ENCODE results near the gene FGF1. TPM values are rescaled to one million over a fixed set of nuclear protein-coding genes. Genes with fewer than 3 reads are reported as not detected.

The FGF1 gene
- total RNA-seq, 1 experiment from 2014 or later = 4.1 TPM

DNA sequence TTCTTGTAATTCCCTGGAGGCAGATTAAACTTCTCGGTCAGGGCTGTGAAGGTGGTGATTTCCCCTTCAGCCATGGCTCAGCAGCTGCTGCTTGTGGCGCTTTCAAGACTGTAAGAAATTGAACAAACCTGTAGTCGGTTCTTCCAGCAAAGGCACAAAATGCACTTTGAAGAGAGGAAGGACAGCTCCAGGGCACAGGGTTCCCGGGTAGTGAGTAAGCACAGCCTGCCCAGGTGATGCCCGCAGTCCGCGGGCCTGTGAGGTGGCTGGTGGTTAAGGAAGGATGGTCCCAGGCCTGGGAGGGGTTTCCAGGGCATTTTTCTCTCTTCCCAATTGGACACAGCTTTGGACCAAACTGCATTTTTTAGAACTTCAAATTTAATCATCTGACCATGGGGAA is 71.8 kb downstream of the FGF1 start:
- DNase-seq (ENCODE audit: low read depth) = no peak

DNA sequence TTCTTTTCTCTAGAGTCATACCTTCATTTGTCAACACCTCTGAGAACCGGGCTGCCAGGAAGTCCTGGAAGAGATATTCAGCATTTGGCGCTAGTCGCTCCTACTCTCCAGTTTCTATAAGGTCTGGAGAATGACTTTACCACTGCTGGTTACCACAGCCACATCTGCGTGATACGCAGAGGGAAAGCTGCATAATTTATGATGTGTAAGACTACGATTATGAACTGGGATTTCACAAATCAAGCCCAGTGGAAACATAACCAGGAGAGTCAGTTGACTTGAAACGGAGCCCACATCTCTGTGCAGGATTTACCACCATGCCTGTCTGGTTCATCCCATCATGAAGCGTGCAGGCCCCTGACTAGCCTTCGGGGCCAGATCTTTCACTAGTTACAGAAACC is 72.6 kb downstream of the FGF1 start:
- peak; percentile 13 for DNase-seq (ENCODE audit: low read depth)

DNA sequence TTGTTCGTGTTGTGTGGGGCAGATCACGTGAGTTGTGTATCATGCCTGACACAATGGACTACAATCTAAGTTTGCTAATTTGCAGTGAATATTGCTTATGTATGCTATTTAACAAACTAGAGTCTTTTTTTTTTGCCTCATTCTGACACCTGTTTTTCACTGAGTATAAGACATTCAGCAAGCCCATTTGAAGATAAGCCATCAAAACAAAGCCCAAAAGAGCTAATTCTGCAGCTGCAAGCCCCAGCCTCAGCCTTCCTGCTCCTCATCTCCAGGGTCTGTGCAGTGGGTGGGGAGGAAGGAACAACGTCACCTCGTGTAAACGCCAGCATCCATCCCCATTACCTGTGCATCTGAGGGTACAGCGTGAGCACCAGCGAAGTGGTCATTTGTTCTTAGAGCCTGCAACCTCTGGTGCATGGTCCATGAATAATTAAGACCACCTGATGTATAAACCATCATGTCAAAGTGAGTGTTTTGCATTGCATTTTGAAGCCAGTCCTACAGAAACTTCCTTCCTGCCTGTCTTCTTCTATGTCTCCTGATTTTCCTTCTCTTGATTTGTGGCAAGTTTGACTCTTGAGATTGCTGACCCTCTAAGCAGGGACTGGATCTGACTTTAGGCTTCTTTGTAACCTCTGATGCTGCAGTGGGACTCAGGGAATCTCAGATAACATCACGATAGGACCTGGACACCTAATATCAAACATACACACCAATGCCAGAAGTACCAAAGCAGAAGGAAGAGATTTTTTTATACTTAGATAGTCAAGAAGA is 73.2 kb downstream of the FGF1 start:
- no peak for DNase-seq (ENCODE audit: low read depth)

DNA sequence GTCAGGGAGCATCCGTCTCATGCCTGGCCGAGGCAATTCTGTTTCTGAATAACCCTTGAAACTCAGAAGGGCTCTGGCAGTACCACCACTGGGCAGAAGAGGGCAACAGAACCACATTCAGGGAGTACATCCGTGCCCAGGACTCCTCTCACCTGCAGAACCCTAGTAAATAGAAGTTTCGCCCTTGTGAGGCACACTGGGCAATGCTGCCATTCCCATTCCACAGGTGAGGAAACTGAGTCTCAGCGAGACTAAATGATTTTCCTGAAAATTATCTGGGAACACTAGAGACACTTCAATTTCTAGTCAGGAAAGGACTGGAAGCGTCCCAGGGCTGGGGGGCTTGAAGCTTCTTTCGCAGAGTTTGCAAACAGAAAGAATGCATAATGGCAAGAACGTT is 74.7 kb downstream of the FGF1 start:
- peak; percentile 66 for DNase-seq (ENCODE audit: low read depth)

DNA sequence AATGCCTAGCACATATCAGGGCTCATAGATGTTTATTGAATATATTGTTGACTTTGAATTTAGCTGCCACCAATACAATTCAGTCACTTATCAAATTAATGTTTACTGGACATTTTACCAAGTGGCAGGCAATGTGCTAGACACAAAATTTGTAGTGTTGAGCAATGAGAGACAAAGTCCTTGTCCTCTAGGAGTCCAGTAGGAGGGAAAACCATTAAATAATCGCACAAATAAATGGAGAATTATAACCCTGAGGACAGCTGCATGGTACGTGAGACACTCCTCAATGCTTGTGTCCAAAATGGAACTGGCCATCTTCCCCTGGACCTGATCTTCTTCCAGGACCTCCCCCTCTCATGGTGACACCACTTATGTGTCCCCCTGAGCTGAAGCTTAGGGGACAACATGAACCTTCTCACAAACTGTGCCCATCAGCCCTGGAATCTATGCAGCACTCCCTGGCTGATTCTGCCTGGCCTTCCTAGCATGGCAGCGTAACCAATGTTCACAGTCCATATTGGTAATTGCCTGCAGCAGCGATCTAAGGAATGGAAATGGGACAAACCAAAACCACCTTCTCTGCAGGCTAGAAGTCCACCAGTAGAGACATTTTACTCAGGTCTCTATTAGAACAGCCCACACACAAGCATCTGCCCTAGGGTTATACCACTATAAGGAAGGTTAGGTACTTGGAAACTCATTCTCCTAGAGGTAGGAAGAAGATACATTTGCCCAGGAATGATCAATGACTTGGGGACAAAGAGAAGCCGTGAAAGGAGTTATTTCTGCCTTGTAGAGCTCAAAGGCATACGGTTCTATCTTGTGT is 75.5 kb downstream of the FGF1 start:
- DNase-seq (ENCODE audit: low read depth) = no peak

DNA sequence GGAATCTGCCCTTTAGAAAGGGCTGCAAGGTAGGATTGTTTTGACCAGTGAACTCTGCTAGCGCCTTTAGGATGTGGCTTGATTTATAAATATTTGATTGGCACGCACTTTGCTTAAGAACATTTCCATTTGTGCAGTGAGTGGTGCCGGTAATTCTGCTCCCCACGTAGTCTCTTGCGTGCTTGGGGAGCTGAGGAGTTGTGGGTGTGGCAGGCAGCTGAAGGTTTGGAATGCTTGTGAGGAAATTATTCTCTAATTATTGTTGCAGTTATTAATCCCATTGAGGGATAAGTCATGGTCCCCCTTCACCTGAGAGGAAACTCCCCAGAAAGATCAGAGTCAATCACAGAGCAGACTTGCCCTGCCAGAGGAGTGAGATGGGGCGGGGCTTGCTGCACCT is 76.7 kb downstream of the FGF1 start:
- DNase-seq (ENCODE audit: low read depth) = no peak

DNA sequence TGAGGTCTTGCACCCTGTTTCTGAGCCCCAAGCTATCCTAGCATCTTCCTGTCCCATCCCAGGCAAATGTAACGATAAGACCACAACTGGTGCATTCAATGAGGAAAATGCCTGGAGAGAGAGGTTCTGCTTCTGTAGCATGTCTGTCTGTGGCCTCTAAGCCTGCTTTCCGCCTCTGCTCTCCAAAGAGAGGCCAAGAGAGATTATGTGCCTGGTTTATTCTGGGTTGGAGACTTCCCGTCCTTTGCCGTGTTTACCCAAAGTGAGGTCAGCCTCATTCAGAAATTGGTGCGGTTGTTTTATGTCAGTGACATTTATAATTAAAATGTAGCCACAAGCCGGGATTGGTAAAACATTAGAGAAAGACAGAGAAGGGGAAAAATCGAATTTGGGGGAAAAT is 77.8 kb downstream of the FGF1 start:
- DNase-seq (ENCODE audit: low read depth) = no peak

DNA sequence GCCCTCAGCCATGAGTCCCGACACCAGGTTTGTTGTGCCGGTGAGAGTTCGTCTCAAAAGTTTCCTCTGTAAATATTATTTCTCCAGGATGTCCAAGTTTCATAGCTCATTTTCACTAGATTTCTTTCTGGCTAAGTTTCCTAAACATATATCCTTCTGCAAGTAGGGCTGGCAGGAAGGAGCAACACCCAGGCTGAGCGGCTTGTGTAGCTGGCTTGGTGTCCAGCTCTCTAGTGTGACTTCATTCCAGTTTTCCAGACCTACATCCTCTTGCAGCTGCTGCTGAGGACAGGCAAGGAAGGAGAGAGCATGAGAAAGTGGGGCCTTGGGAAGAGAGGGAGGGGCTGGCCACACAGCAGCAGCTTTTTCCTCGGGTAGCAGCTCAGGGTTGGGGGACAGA is 80.3 kb downstream of the FGF1 start:
- no peak for DNase-seq (ENCODE audit: low read depth)

DNA sequence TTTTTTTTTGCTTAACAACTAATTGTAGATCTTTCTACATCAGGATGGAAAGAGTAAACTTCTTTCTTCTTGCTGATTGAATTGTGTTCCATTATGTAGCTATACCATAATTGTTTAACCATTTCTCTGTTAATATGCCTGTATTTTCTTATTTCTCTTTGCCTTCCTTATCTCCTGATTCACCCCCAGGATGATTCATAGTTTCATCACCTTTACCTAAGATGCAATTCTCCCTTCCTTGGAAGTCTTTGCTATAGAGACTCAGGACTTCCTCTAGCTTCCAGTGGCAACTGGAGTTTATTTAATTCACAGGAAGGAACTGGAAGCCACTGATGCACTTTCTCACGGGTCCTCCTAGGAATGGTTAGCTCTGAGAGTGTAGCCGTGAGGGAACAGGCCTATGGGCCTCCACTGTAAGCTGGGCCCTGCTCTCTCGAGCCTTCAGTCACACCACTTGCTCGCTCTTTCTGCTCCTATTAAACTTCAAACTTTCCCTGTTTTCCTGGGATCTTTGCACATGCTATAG is 83.1 kb downstream of the FGF1 start:
- DNase-seq (ENCODE audit: low read depth) = peak; percentile 48

DNA sequence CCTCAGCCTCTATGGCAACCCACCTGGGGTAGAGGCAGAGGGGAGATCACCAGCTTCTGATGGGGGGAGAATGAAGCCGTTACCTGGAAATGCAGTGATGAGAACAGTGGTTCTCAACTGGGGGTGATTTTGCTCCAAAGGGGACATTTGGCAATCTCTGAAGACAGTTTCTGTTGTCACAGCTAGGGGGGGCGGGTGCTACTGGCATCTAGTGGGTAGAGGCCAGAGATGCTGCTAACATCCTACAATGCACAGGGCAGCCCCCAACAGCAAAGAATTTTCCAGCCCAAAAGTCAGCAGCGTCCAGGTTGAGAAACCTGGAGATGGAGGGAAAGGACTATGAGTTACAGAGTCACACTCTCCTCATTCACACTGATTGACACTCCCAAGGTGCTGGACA is 84.5 kb downstream of the FGF1 start:
- peak; percentile 26 for DNase-seq (ENCODE audit: low read depth)

DNA sequence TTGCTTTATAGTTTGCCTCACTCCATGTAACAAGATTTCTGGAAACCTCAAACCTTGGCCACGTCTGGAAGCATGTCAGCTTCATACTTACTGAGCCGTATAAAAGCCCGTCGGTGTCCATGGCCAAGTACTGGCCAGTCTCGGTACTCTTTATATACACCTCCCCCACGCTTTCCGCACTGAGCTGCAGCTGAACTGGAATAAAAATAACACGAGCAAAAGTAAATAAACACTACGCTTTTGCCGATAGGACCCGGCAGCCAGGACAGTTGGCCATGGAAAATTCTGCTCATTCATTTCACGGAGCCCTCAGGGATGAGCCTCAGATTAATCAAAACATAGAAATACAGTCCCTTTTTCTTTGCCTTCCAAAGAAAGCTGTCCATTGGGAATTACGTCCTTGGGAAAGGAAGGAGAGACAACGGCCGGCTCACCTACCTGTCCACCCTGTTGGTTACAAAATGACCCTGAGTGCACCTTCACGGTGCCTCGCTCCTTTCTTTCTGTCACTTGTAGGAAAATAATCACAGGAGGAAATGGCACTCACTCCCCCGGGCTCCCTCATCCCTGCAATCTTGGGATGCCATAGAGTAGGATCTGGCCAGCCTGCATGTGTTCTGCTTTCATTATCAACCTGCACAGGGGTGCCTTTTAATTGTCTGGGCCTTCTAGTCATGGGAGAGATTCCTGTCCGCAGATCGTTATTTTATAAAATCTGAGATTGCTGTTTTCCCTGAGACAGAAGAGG is 85.1 kb downstream of the FGF1 start:
- peak; percentile 87 for DNase-seq (ENCODE audit: low read depth)

DNA sequence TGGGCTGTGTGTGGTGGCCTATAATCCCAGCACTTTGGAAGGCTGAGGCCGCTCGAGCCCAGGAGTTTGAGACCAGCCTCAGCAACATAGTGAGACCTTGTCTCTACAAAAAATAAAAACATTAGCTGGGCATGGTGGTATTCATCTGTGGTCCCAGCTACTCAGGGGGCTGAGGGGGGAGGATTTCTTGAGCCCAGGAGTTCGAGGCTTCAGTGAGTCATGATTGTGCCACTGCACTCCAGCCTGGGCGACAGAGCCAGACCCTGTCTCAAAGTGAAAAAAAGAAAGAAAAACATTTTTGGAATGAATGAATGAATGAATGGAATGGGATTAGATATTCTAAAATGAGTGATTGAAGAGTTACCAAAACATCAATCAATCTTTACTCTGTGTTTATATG is 85.8 kb downstream of the FGF1 start:
- peak; percentile 32 for DNase-seq (ENCODE audit: low read depth)

DNA sequence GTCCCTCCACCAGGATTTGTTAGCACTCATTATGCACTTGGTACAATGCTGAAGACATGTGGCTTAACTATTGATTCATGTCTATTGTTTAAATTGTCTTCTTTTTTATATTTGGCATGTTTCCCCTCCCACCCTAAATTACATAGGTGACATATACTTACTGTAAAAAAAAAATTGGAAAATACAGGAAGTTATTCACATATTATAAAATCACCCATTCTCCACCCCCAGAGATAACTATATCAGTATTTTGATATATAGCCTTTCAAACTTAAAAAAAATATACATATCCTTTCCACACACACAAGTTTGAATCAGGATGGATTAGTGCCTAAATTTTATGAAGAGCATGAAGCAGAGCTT is 87.6 kb downstream of the FGF1 start:
- no peak for DNase-seq (ENCODE audit: low read depth)

DNA sequence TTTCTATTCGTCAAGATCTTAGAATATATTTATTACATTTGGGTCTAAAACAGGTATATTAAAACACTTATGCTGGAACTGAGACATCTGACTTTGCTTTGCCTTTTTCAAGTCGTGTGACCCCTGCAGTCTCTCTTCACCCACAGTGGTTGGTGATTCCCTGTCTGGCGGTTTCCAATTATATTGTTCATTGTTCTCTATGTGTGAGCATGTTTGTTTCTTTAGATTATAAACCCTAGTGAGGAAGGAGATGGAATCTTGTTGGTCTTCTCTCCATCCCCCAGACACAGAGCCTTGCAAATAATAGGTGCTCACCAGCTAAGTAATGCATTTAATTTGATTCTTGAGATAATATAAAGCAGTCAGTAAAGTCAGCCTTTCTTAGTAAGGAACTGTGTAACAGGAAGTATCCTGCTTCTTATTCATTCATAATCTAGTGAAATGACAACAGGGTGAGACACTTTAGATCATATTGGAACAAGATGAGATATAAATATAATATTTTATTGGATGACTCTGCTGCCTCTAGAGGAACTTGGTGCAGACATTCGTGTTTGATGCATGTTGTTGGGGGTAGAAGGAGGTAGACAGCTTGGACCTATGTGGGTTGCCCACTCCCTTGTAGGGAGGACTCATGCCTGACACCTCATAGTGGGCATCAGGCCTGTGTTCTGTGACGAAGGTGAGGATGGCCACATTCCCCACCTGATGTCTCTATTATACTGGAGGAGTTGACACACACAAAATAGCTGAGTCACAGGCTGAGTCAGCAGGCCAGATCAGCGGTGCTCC is 88.1 kb downstream of the FGF1 start:
- DNase-seq (ENCODE audit: low read depth) = peak; percentile 89

DNA sequence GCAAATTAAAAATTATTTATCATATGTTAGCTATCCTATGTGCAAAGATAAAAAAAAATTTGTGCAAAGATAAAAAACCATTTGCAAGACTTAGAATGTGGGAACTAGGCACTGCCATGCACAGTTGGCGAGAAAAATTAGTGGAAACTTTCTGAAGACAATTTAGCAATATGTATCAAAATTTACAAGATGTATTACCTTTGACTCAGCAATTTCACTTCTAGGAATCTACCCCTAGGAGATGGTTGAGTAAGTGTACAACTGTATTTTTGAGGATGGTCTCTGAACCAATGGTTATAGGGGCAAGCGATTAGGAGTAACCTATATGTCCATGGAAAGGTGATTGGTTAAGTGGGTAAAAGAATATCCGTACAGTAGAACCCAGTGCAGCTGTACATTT is 88.9 kb downstream of the FGF1 start:
- no peak for DNase-seq (ENCODE audit: low read depth)

DNA sequence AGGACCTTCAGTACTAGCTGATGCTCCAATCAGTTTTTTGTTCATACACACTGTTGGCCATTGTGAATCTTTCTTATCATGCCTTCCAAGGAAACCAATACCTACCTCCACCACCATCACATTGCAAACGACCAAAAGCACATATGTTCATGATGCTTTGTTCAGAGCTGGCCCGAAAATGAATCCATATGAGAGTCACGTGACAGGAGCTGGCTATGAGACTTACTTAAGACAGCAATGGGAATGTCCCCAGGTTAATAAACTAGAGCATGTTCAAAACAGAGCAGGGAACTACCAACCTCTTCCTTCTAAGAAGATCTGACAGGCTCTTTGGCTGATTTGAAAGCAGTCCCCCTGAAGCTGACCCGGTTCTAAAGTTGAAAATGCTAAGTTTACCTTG is 93.5 kb downstream of the FGF1 start:
- DNase-seq (ENCODE audit: low read depth) = no peak

DNA sequence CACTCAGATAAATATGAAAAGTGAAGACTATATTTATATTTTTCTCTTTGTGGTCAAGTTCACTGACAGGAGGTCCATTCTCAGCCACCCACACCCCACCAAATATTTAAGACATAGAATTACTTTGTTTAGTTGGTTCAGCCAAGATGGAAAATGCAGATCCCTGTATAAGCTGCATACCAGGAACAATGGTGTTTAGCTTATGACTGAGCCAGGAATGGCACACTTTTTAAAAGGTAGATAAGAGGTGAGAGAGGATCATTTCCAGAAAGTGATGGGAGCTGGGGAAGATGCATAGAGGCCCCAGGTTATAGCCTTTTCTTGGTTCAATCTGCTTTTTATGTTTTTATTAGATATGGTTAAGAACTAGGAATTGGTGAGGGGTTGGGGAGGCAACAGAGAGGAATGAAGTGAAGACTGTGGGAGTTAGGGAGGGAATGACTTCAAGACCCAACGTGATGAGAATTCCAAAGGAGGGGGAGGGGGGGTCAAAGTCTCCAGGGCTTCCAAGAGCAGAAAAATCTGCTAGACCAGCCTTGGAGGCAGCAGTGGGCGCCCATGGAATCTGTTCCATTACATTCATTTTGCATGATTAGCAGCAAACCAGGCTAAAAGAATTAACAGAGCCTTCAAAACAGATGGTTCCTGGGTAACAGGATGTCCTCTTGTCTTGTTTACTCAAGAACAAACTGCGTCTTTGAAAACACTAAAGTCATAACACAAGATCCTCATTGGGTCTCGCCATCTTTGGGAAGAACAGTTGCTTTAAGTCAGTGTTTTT is 95.2 kb downstream of the FGF1 start:
- no peak for DNase-seq (ENCODE audit: low read depth)

DNA sequence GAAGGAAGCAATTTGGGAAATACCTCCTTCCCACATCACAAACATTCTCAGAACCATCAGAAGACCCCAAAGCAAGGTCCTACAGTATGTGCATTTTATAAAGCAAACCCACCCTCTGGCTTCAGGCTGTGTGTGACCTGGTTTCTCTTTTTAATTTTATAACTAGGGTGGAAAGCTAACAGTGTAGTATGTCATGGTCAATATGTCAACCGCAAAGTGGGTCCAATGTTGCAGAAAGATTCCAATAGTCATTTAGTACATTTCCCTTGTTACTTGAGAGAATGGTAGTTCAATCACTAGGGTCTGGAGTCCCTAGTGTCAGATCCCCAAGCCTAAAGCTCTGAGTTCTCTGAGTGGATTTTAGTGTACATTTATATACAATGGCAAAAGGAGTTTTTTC is 96.2 kb downstream of the FGF1 start:
- no peak for DNase-seq (ENCODE audit: low read depth)

DNA sequence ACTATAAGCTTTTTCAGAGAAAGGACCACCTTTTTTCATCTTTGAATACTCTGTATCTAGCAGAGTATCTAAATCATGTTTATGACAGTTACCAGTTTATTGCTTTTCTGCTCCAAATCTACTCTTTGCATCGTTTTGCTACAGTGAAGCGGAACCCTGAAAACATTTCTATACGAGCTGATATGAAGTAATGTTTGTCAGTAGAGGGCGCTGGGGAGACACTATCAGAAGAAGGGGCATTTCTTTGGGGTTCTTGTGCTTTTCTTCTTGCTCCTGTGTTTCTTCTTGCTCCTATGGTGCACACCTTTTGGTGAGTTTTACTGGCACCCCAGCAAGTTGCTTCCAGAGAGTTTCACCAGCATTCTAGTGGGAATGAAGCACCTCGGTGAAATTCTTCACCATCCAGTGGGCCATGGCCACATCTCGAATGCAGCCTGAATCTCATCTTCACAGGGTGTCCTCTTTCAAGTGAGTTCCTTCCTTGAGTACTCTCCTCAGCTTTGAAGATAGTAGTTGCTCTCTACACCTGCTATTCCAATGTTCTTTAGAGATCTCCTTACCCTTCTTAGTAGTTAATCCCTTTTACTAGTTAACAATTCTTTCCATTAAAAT is 98.4 kb downstream of the FGF1 start:
- DNase-seq (ENCODE audit: low read depth) = peak; percentile 67

DNA sequence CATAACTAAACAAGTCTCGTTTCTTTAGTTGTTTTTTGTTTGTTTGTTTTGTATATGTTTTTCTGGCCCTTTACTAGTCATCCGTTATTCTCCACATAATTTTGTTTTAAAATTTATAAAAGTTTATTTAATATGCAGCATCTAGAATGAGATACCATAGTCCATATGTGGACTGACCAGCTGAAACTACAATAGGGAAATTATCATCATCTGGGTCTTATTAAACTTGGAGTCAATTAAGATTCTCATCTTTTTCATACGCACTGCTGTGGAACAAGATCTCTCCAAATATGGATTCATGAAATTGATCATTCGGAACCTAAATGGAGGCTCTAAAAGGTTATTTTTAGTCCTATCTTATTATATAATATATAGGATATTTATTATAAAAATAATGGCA is 99.3 kb downstream of the FGF1 start:
- DNase-seq (ENCODE audit: low read depth) = no peak

Measured in M059J (cell line).